WTC11 (cell line): ENCODE data around the gene TLX1. TPM values are rescaled to one million over a fixed set of nuclear protein-coding genes. Genes with fewer than 3 reads are reported as not detected.

Experiments
- ATAC-seq: fragments of 200-7000 bp; cut with Tn5 transposase; 2 replicates; pipeline ENCODE4 v1.10.0; 2021; ENCODE audit warnings: mild to moderate bottlenecking, moderate library complexity
- CTCF ChIA-PET: fragments of 300-600 bp; sonication (Branson Sonifier 250); formaldehyde crosslinking; loops from one replicate; lab custom pipeline; 2021; ENCODE audit warnings: antibody characterized with exemption; lab: Charles Lee
- POLR2A ChIA-PET: fragments of 350-600 bp; sonication (Branson Sonifier 250); formaldehyde crosslinking; loops from one replicate; lab custom pipeline; 2021; ENCODE audit warnings: antibody characterized with exemption; lab: Charles Lee
- DNase-seq: peaks from one replicate; pipeline ENCODE4 v3.0.0; 2021; ENCODE audit warnings: low spot score
- H3K27ac Mint-ChIP-seq: 2 replicates; pipeline ENCODE4 v1.8.0; 2021; ENCODE audit warnings: mixed read lengths
- H3K27me3 Mint-ChIP-seq: 2 replicates; pipeline ENCODE4 v1.8.0; 2021; ENCODE audit warnings: low read depth, mild to moderate bottlenecking, moderate library complexity, mixed read lengths
- H3K36me3 Mint-ChIP-seq: 2 replicates; pipeline ENCODE4 v1.8.0; 2021; ENCODE audit warnings: mixed read lengths
- H3K4me1 Mint-ChIP-seq: 2 replicates; pipeline ENCODE4 v1.8.0; 2022; ENCODE audit warnings: mixed read lengths
- H3K4me3 Mint-ChIP-seq: 2 replicates; pipeline ENCODE4 v1.8.0; 2021; ENCODE audit warnings: mild to moderate bottlenecking, moderate library complexity, mixed read lengths
- H3K9me3 Mint-ChIP-seq: 2 replicates; pipeline ENCODE4 v1.8.0; 2021; ENCODE audit warnings: mixed read lengths
- CBFB ChIP-seq: sonication (generic); formaldehyde crosslinking; IDR thresholded peaks from 2 replicates; pipeline ENCODE4 v1.8.1; 2022; ENCODE audit warnings: mild to moderate bottlenecking, low read depth, missing genetic modification reagents
- ETV6 ChIP-seq: sonication (generic); formaldehyde crosslinking; IDR thresholded peaks from 2 replicates; pipeline ENCODE4 v1.8.1; 2022; ENCODE audit warnings: mild to moderate bottlenecking, missing genetic modification reagents
- GRHL2 ChIP-seq: fragments of 250-450 bp; sonication (Bioruptor Pico); IDR thresholded peaks from 2 replicates; pipeline ENCODE4 v1.8.0; 2022; ENCODE audit warnings: mild to moderate bottlenecking, moderate library complexity; ENCODE audit not compliant: insufficient replicate concordance, severe bottlenecking
- HMGA2 ChIP-seq: fragments of 250-450 bp; sonication (Bioruptor Pico); IDR thresholded peaks from 2 replicates; pipeline ENCODE4 v1.4.0; 2021; ENCODE audit warnings: mild to moderate bottlenecking, moderate library complexity
- JAZF1 ChIP-seq: fragments of 250-450 bp; sonication (Bioruptor Pico); IDR thresholded peaks from 2 replicates; pipeline ENCODE4 v1.9.0; 2021; ENCODE audit warnings: moderate library complexity, mild to moderate bottlenecking, inconsistent platforms
- JUN ChIP-seq: sonication (generic); formaldehyde crosslinking; IDR thresholded peaks from 2 replicates; pipeline ENCODE4 v1.8.0; 2023; ENCODE audit warnings: mild to moderate bottlenecking, missing genetic modification reagents
- MXD4 ChIP-seq: fragments of 250-450 bp; sonication (Bioruptor Pico); IDR thresholded peaks from 2 replicates; pipeline ENCODE4 v1.8.0; 2021; ENCODE audit warnings: mild to moderate bottlenecking, moderate library complexity, borderline replicate concordance
- OVOL2 ChIP-seq: fragments of 250-450 bp; sonication (Bioruptor Pico); IDR thresholded peaks from 2 replicates; pipeline ENCODE4 v1.9.0; 2021; ENCODE audit warnings: mild to moderate bottlenecking, borderline replicate concordance
- TEAD1 ChIP-seq: sonication (generic); formaldehyde crosslinking; IDR thresholded peaks from 2 replicates; pipeline ENCODE4 v1.8.0; 2022; ENCODE audit warnings: mild to moderate bottlenecking, missing genetic modification reagents
- TEAD4 ChIP-seq: sonication (generic); formaldehyde crosslinking; IDR thresholded peaks from 2 replicates; pipeline ENCODE4 v1.8.0; 2022; ENCODE audit warnings: mild to moderate bottlenecking, missing genetic modification reagents
- ZNF219 ChIP-seq: sonication (generic); formaldehyde crosslinking; IDR thresholded peaks from 2 replicates; pipeline ENCODE4 v1.8.0; 2023; ENCODE audit warnings: missing genetic modification reagents, mild to moderate bottlenecking, borderline replicate concordance
- ZNF263 ChIP-seq: sonication (generic); formaldehyde crosslinking; IDR thresholded peaks from 2 replicates; pipeline ENCODE4 v1.8.1; 2022; ENCODE audit warnings: low read depth, mild to moderate bottlenecking, moderate library complexity, missing genetic modification reagents
- ZNF416 ChIP-seq: fragments of 250-450 bp; sonication (Bioruptor Pico); IDR thresholded peaks from 2 replicates; pipeline ENCODE4 v1.9.0; 2021; ENCODE audit warnings: mild to moderate bottlenecking, inconsistent platforms
- ZNF423 ChIP-seq: fragments of 250-450 bp; sonication (Bioruptor Pico); IDR thresholded peaks from 2 replicates; pipeline ENCODE4 v2.1.2; 2022; ENCODE audit warnings: mild to moderate bottlenecking, moderate library complexity
- total RNA-seq: library from RNA; stranded (reverse); gene quantifications from 3 replicates; pipeline ENCODE4 v1.2.3, GENCODE V29; 2021
- TF ChIP-seq, protein P1 (sequence below): sonication (generic); formaldehyde crosslinking; IDR thresholded peaks from 2 replicates; pipeline ENCODE4 v1.8.1; 2023; ENCODE audit warnings: mild to moderate bottlenecking, missing genetic modification reagents
- TF ChIP-seq, protein P2 (sequence below): sonication (generic); formaldehyde crosslinking; IDR thresholded peaks from 2 replicates; pipeline ENCODE4 v1.8.1; 2022; ENCODE audit warnings: mild to moderate bottlenecking, moderate library complexity, missing genetic modification reagents
- TF ChIP-seq, protein P3 (sequence below): sonication (generic); formaldehyde crosslinking; IDR thresholded peaks from 2 replicates; pipeline ENCODE4 v1.8.0; 2023; ENCODE audit warnings: mild to moderate bottlenecking, missing genetic modification reagents
- TF ChIP-seq, protein P4 (sequence below): fragments of 200-600 bp; IDR thresholded peaks from 2 replicates; pipeline ENCODE4 v1.8.0; 2022; ENCODE audit warnings: antibody characterized with exemption
- TF ChIP-seq, protein P5 (sequence below): fragments of 250-450 bp; sonication (Bioruptor Pico); IDR thresholded peaks from 2 replicates; pipeline ENCODE4 v1.8.0; 2021; ENCODE audit warnings: mild to moderate bottlenecking
- TF ChIP-seq, protein P6 (sequence below): sonication (generic); formaldehyde crosslinking; conservative IDR thresholded peaks from 2 replicates; pipeline ENCODE4 v1.8.1; 2022; ENCODE audit warnings: mild to moderate bottlenecking, missing genetic modification reagents
- TF ChIP-seq, protein P7 (sequence below): sonication (generic); formaldehyde crosslinking; IDR thresholded peaks from 2 replicates; pipeline ENCODE4 v1.8.1; 2022; ENCODE audit warnings: mild to moderate bottlenecking, missing genetic modification reagents, moderate library complexity, borderline replicate concordance

Gene TLX1
- total RNA-seq, 1 experiment from 2014 or later, result 4.6 TPM

DNA sequence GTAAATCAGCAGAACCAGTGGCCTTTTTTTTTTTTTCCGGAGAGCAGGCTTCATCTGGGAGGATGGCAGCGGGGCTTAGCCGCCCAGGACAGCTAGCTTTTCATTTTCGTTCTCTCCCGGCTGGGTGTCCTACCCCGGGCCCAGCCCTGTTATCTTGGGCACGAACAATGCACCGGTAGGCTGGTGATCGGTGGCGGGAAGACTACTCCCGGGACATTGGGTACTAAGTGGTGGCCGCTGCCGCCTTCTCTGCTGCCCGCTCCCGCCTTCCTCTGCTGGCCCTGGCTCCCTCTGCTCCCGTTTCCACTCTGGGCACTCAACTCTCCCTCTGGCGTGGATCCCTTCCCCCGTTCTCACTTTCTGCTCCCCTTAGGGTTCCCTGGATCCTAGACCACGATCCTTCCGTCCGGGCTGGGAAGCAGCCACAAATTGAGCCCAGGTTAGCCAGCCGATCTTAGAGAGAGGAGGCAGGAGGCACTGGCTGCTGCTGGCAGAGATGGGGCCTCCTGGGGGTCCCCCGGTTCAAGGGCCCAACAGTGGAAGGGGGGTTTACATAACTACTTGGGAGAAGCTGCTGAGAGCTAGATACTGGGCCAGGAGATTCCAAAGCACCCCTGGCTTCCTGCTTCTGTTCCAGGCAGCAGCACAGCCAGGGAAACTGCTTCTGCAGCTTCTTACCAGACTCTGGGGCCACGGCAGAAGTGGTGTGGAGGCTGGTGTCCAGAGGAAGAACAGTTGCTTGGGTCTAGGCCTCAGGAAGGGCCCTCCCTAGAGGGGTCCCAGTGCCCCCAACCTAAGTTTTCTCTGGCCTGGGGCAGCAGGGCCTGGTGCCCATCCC lies 1.8 kb downstream of the TLX1 start (continued):
- TF ChIP-seq, protein P1, sequence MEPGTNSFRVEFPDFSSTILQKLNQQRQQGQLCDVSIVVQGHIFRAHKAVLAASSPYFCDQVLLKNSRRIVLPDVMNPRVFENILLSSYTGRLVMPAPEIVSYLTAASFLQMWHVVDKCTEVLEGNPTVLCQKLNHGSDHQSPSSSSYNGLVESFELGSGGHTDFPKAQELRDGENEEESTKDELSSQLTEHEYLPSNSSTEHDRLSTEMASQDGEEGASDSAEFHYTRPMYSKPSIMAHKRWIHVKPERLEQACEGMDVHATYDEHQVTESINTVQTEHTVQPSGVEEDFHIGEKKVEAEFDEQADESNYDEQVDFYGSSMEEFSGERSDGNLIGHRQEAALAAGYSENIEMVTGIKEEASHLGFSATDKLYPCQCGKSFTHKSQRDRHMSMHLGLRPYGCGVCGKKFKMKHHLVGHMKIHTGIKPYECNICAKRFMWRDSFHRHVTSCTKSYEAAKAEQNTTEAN (CRISPR knock-in tag), result no peak
- TF ChIP-seq JUN (CRISPR knock-in tag) (no peak), TEAD1 (no peak), GRHL2 (CRISPR knock-in tag) (no peak), MXD4 (CRISPR knock-in tag) (no peak), TEAD4 (CRISPR knock-in tag) (no peak), HMGA2 (CRISPR knock-in tag) (no peak), JAZF1 (no peak), ZNF263 (CRISPR knock-in tag) (no peak), ZNF416 (CRISPR knock-in tag) (no peak)
- TF ChIP-seq, protein P2, sequence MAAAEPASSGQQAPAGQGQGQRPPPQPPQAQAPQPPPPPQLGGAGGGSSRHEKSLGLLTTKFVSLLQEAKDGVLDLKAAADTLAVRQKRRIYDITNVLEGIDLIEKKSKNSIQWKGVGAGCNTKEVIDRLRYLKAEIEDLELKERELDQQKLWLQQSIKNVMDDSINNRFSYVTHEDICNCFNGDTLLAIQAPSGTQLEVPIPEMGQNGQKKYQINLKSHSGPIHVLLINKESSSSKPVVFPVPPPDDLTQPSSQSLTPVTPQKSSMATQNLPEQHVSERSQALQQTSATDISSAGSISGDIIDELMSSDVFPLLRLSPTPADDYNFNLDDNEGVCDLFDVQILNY (CRISPR knock-in tag), result no peak
- TF ChIP-seq, protein P3, sequence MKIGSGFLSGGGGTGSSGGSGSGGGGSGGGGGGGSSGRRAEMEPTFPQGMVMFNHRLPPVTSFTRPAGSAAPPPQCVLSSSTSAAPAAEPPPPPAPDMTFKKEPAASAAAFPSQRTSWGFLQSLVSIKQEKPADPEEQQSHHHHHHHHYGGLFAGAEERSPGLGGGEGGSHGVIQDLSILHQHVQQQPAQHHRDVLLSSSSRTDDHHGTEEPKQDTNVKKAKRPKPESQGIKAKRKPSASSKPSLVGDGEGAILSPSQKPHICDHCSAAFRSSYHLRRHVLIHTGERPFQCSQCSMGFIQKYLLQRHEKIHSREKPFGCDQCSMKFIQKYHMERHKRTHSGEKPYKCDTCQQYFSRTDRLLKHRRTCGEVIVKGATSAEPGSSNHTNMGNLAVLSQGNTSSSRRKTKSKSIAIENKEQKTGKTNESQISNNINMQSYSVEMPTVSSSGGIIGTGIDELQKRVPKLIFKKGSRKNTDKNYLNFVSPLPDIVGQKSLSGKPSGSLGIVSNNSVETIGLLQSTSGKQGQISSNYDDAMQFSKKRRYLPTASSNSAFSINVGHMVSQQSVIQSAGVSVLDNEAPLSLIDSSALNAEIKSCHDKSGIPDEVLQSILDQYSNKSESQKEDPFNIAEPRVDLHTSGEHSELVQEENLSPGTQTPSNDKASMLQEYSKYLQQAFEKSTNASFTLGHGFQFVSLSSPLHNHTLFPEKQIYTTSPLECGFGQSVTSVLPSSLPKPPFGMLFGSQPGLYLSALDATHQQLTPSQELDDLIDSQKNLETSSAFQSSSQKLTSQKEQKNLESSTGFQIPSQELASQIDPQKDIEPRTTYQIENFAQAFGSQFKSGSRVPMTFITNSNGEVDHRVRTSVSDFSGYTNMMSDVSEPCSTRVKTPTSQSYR (CRISPR knock-in tag), result no peak

DNA sequence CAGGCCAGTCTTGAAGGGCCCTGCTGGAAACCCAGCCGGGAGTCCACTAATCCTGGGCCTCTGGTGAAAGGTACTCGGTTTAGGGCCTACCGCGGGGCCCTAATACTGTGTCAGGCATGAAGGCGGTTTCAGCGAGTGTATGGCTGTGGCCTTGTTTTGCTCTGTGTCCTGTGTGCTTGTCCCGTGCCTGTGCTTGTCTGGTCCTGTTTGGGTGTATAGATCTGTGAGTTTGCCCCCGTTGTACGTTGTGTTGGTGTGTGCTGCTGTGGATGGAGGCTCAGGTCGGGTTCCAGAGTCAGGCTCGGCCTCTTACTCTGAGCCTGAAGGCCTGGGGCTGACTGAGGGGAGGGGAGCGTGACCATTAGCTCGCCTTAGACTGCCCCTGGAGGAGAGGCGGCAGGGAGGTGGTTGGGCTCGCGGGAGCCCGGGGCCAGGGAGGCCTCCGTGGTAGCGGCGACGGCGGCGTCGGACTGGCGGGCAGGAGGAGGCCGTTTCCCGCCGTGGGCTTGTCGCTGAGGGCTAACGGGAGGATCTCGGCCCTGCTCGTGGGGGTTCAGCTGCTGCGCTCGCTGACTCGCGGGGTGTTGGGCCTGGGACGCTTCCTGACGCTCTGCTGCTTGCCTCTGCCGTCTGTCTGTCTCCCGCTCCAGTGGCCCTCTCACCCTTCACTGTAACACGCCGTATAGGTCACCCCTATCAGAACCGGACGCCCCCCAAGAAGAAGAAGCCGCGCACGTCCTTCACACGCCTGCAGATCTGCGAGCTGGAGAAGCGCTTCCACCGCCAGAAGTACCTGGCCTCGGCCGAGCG lies 2.6 kb downstream of the TLX1 start:
- ATAC-seq (peak; percentile 35), DNase-seq (no peak)
- no peak for TF ChIP-seq ETV6 (CRISPR knock-in tag)
- no peak for TF ChIP-seq ZNF219 (CRISPR knock-in tag)
- TF ChIP-seq CBFB (CRISPR knock-in tag), result no peak
- TF ChIP-seq, protein P4, sequence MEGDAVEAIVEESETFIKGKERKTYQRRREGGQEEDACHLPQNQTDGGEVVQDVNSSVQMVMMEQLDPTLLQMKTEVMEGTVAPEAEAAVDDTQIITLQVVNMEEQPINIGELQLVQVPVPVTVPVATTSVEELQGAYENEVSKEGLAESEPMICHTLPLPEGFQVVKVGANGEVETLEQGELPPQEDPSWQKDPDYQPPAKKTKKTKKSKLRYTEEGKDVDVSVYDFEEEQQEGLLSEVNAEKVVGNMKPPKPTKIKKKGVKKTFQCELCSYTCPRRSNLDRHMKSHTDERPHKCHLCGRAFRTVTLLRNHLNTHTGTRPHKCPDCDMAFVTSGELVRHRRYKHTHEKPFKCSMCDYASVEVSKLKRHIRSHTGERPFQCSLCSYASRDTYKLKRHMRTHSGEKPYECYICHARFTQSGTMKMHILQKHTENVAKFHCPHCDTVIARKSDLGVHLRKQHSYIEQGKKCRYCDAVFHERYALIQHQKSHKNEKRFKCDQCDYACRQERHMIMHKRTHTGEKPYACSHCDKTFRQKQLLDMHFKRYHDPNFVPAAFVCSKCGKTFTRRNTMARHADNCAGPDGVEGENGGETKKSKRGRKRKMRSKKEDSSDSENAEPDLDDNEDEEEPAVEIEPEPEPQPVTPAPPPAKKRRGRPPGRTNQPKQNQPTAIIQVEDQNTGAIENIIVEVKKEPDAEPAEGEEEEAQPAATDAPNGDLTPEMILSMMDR, result no peak
- TF ChIP-seq ZNF423 (CRISPR knock-in tag), result no peak
- TF ChIP-seq, protein P5, sequence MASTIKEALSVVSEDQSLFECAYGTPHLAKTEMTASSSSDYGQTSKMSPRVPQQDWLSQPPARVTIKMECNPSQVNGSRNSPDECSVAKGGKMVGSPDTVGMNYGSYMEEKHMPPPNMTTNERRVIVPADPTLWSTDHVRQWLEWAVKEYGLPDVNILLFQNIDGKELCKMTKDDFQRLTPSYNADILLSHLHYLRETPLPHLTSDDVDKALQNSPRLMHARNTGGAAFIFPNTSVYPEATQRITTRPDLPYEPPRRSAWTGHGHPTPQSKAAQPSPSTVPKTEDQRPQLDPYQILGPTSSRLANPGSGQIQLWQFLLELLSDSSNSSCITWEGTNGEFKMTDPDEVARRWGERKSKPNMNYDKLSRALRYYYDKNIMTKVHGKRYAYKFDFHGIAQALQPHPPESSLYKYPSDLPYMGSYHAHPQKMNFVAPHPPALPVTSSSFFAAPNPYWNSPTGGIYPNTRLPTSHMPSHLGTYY (CRISPR knock-in tag), result no peak
- TF ChIP-seq, protein P6, sequence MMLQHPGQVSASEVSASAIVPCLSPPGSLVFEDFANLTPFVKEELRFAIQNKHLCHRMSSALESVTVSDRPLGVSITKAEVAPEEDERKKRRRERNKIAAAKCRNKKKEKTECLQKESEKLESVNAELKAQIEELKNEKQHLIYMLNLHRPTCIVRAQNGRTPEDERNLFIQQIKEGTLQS (CRISPR knock-in tag), result no peak
- TF ChIP-seq OVOL2 (CRISPR knock-in tag), result no peak
- TF ChIP-seq, protein P7, sequence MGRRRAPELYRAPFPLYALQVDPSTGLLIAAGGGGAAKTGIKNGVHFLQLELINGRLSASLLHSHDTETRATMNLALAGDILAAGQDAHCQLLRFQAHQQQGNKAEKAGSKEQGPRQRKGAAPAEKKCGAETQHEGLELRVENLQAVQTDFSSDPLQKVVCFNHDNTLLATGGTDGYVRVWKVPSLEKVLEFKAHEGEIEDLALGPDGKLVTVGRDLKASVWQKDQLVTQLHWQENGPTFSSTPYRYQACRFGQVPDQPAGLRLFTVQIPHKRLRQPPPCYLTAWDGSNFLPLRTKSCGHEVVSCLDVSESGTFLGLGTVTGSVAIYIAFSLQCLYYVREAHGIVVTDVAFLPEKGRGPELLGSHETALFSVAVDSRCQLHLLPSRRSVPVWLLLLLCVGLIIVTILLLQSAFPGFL (CRISPR knock-in tag), result no peak
- Mint-ChIP-seq H3K4me3 (peak overlapping the region; percentile 57), H3K4me1 (peaks cover 32% of the 10 kb centered on the region), H3K36me3 (no peaks in the 10 kb centered on the region), H3K27me3 (peaks cover 98% of the 10 kb centered on the region), H3K9me3 (no peaks in the 10 kb centered on the region), H3K27ac (no peak overlapping the region)
- CTCF ChIA-PET, result interaction anchor here (1.0 to 17.0 kb wide), 10 partner anchors 7 to 391 kb away, joined by 3 to 219 read pairs (median 4); partner anchors contain the start of gene PDZD7
- POLR2A ChIA-PET, result interaction anchor here (1.2 kb wide), 2 partner anchors 21 to 38 kb away, joined by 3 read pairs; no protein-coding TSS in a partner anchor
